NCI-H2171 (cell line): ENCODE measurements around the gene PCDHA3.
"Not testable (repeated sequence)": the region's sequence is repeated elsewhere in the genome, so short reads cannot be mapped to it uniquely, and the experiment has no call there.

Source experiments
- DNase-seq: peaks from one replicate; lab custom pipeline; 2025; lab: John Stamatoyannopoulos, UW

Gene PCDHA3

GRCh38 chr5:140821375-140822280 lies 20.8 kb downstream of the PCDHA3 start, which contains the start of gene PCDHA5:
Gene PCDHA5, plus strand, starts transcription at chr5:140821613.
- no peak for DNase-seq

- DNase-seq: no peak
Observed at GRCh38 chr5:140822281-140822629, 21.4 kb downstream of the PCDHA3 start.

- DNase-seq: not testable (repeated sequence)
Observed at GRCh38 chr5:140822969-140823368, 22.1 kb downstream of the PCDHA3 start.

GRCh38 chr5:140823475-140823874 lies 22.6 kb downstream of the PCDHA3 start:
- DNase-seq: no peak

- DNase-seq: peak; percentile 31
Observed at GRCh38 chr5:140827704-140828361, 27.0 kb downstream of the PCDHA3 start, which contains the start of gene PCDHA6. Gene PCDHA6, plus strand, starts transcription at chr5:140827960. Its CDS starts 132 bp downstream, at chr5:140828092.

- peak; percentile 34 for DNase-seq
Observed at GRCh38 chr5:140828362-140828737, 27.5 kb downstream of the PCDHA3 start.

GRCh38 chr5:140829511-140830501 lies 28.9 kb downstream of the PCDHA3 start:
- DNase-seq: not testable (repeated sequence)

GRCh38 chr5:140833993-140834392 lies 33.1 kb downstream of the PCDHA3 start, which contains the start of gene PCDHA7:
Gene PCDHA7, plus strand, starts transcription at chr5:140834269. Its CDS starts 115 bp downstream, at chr5:140834384.
- no peak for DNase-seq

GRCh38 chr5:140834439-140835008 lies 33.7 kb downstream of the PCDHA3 start:
- not testable (repeated sequence) for DNase-seq

GRCh38 chr5:140835622-140836510 lies 35.0 kb downstream of the PCDHA3 start:
- DNase-seq: no peak

- DNase-seq: no peak
Observed at GRCh38 chr5:140840978-140841962, 40.4 kb downstream of the PCDHA3 start, which contains the start of gene PCDHA8. Gene PCDHA8, plus strand, starts transcription at chr5:140841187. Its CDS starts 135 bp downstream, at chr5:140841322.

GRCh38 chr5:140842798-140843733 lies 42.2 kb downstream of the PCDHA3 start:
- DNase-seq: no peak

GRCh38 chr5:140848139-140849102 lies 47.6 kb downstream of the PCDHA3 start, which contains the start of gene PCDHA9:
Gene PCDHA9, plus strand, starts transcription at chr5:140848382. Its CDS starts 114 bp downstream, at chr5:140848496.
- not testable (repeated sequence) for DNase-seq

- not testable (repeated sequence) for DNase-seq
Observed at GRCh38 chr5:140849831-140850634, 49.2 kb downstream of the PCDHA3 start.
